ENCODE results near the gene DHRSX.
A peak's percentile ranks its signal among the peaks of the same experiment; 100 is the strongest.
"Not testable (repeated sequence)": the region's sequence is repeated elsewhere in the genome, so short reads cannot be mapped to it uniquely, and the experiment has no call there.

The DHRSX gene

DNA sequence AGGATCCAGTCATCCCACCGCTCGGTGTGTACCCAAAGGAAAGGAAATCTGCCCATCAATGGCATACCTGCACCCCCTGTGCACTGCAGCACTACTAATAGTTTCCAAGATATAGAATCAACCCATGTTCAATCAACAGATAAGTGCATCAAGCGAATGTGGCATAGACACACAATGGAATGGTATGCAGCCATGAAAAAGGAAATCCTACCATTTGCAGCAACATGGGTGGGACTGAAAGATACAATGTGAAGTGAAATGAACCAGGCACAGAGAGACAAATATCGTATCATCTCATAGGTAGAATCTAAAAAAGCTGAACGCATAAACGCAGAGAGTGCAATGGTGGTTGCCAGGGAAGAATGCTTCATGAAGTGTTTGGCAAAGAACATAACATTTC, 42.5 kb downstream of the DHRSX start:
- CTCF ChIA-PET: no interaction called here
- Histone ChIP-seq H3K4me1 (ENCODE audit: control insufficient read depth, insufficient read depth, low read length) (no peaks in the 10 kb centered on the region), H3K4me3 (ENCODE audit: low read depth, low read length) (no peak overlapping the region), H3K36me3 (ENCODE audit: control insufficient read depth in 2 of 2, insufficient read depth in 1 of 2, low read length in 2 of 2) (no peaks in the 10 kb centered on the region; a peak in 1 of 3 replicates), H3K9me3 (ENCODE audit: control insufficient read depth, insufficient read depth, low read depth, low read length) (no peaks in the 10 kb centered on the region), H3K27ac (ENCODE audit: extremely low read depth, low read depth, low read length) (no peak overlapping the region)
- POLR2A ChIA-PET: no interaction called here
- TF ChIP-seq, protein P1, sequence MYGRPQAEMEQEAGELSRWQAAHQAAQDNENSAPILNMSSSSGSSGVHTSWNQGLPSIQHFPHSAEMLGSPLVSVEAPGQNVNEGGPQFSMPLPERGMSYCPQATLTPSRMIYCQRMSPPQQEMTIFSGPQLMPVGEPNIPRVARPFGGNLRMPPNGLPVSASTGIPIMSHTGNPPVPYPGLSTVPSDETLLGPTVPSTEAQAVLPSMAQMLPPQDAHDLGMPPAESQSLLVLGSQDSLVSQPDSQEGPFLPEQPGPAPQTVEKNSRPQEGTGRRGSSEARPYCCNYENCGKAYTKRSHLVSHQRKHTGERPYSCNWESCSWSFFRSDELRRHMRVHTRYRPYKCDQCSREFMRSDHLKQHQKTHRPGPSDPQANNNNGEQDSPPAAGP (tag by site-specific recombination; IDR thresholded peaks at IDR 0.05): no peak
- TF ChIP-seq, protein P2, sequence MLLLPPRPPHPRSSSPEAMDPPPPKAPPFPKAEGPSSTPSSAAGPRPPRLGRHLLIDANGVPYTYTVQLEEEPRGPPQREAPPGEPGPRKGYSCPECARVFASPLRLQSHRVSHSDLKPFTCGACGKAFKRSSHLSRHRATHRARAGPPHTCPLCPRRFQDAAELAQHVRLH (tag by site-specific recombination; IDR thresholded peaks at IDR 0.05): peak; percentile 53; the same call in 1 of the 2 replicates
- no peak for TF ChIP-seq YY1 (tag by site-specific recombination; IDR thresholded peaks at IDR 0.05)
- peak; percentile 98 for TF ChIP-seq ZNF146 (tag by site-specific recombination; IDR thresholded peaks at IDR 0.05)
- TF ChIP-seq, protein P3, sequence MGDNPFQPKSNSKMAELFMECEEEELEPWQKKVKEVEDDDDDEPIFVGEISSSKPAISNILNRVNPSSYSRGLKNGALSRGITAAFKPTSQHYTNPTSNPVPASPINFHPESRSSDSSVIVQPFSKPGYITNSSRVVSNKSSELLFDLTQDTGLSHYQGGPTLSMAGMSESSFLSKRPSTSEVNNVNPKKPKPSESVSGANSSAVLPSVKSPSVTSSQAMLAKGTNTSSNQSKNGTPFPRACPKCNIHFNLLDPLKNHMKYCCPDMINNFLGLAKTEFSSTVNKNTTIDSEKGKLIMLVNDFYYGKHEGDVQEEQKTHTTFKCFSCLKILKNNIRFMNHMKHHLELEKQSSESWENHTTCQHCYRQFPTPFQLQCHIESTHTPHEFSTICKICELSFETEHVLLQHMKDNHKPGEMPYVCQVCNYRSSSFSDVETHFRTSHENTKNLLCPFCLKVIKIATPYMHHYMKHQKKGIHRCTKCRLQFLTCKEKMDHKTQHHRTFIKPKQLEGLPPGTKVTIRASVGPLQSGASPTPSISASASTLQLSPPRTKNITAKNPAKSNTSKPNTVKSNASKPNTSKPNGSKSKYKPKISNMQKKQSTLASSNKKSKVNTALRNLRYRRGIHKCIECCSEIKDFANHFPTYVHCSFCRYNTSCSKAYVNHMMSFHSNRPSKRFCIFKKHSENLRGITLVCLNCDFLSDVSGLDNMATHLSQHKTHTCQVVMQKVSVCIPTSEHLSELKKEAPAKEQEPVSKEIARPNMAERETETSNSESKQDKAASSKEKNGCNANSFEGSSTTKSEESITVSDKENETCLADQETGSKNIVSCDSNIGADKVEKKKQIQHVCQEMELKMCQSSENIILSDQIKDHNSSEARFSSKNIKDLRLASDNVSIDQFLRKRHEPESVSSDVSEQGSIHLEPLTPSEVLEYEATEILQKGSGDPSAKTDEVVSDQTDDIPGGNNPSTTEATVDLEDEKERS (tag by site-specific recombination; IDR thresholded peaks at IDR 0.05): 0 out of 2 replicates have a peak, but pooled peaks have one; percentile 14

DNA sequence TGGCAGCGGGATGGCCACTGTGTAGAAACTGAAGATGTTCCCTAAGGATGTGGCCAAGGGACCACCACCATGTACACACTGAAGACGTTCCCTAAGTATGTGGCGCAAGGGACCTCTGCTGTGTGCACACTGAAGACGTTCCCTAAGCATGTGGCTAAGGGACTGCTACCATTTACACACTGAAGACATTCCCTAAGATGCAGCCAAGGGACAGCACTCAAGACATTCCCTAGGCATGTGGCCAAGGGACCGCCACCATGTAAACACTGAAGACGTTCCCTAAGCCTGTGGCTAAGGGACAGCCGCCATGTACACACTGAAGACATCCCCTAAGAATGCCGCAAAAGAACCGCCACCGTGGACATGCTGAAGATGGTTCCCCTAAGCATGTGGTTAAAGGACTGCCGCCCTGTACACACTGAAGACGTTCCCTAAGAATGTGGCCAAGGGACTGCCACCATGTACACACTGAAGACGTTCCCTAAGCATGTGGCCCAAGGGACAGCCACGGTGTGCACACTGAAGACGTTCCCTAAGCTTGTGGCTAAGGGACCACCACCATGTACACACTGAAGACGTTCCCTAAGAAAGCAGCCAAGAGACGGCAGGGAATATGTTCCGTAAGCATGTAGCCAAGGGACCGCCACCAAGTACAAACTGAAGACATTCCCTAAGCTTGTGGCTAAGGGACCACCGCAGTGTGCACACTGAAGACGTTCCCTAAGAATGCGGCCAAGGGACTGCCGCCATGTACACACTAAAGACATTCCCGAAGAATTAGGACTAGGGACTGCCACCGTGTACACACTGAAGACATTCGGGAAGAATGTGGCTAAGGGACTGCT, 43.3 kb downstream of the DHRSX start:
- TF ChIP-seq ZBTB48 (tag by site-specific recombination; IDR thresholded peaks at IDR 0.05) (peak; percentile 95), ZNF335 (tag by site-specific recombination; conservative IDR thresholded peaks at IDR 0.05) (no peak), ZNF629 (tag by site-specific recombination; IDR thresholded peaks at IDR 0.05) (no peak), SP3 (tag by site-specific recombination; IDR thresholded peaks at IDR 0.05) (no peak)
- Histone ChIP-seq H3K4me3 (ENCODE audit: low read depth, low read length) (no peak overlapping the region), H3K4me1 (ENCODE audit: control insufficient read depth, insufficient read depth, low read length) (no peaks in the 10 kb centered on the region), H3K9me3 (ENCODE audit: control insufficient read depth, insufficient read depth, low read depth, low read length) (no peaks in the 10 kb centered on the region), H3K27ac (ENCODE audit: extremely low read depth, low read depth, low read length) (no peak overlapping the region), H3K36me3 (ENCODE audit: control insufficient read depth in 2 of 2, insufficient read depth in 1 of 2, low read length in 2 of 2) (no peaks in the 10 kb centered on the region; a peak in 1 of 3 replicates)
- ChIA-PET POLR2A (no interaction called here), CTCF (no interaction called here)

DNA sequence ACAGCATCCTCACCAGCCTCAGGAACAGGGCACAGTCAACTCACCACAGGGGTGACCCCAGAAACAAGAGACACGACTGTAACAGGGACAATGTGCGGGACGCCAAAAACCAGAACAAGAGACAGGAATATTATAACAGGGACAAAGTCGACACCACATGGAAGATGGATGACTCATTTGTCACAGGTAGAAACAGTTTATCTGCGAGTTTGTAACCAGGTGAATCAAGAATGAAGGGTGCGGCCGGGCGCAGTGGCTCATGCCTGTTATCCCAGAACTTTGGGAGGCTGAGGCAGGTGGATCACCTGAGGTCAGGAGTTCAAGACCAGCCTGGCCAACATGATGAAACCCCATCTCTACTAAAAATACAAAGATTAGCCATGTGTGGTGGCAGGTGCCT, 44.7 kb downstream of the DHRSX start:
- H3K9me3 ChIP-seq (ENCODE audit: control insufficient read depth, insufficient read depth, low read depth, low read length); H3K36me3 ChIP-seq (ENCODE audit: control insufficient read depth in 2 of 2, insufficient read depth in 1 of 2, low read length in 2 of 2); POLR2A ChIA-PET; H3K27ac ChIP-seq (ENCODE audit: extremely low read depth, low read depth, low read length); H3K4me1 ChIP-seq (ENCODE audit: control insufficient read depth, insufficient read depth, low read length); CTCF ChIA-PET; H3K4me3 ChIP-seq (ENCODE audit: low read depth, low read length): not testable (repeated sequence)

DNA sequence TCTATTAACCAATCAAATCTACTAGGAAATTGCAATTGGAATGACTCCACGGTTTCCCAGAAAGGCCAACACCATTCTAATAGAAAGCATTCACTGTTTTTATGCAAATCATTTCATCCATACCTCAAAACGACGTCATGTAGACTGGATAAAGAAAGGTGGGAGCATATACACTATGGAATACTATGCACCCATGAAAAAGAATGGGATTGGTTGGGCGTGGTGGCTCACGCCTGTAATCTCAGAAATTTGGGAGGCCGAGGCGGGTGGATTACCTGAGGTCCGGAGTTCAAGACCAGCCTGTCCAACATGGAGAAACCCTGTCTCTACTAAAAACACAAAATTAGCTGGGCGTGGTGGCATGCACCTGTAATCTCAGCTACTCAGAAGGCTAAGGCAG, 46.2 kb downstream of the DHRSX start:
- TF ChIP-seq, protein P2 (tag by site-specific recombination; IDR thresholded peaks at IDR 0.05): 0 out of 2 replicates have a peak, but pooled peaks have one; percentile 42
- peak; percentile 98 for TF ChIP-seq ZNF146 (tag by site-specific recombination; IDR thresholded peaks at IDR 0.05)
- H3K27ac ChIP-seq (ENCODE audit: extremely low read depth, low read depth, low read length); H3K4me3 ChIP-seq (ENCODE audit: low read depth, low read length); H3K36me3 ChIP-seq (ENCODE audit: control insufficient read depth in 2 of 2, insufficient read depth in 1 of 2, low read length in 2 of 2); H3K9me3 ChIP-seq (ENCODE audit: control insufficient read depth, insufficient read depth, low read depth, low read length); POLR2A ChIA-PET; CTCF ChIA-PET; H3K4me1 ChIP-seq (ENCODE audit: control insufficient read depth, insufficient read depth, low read length): not testable (repeated sequence)

Measured in HEK293 (cell line).